CD4-positive, alpha-beta T cell (primary cell): Measurements from ENCODE around the gene LHCGR. TPM values are rescaled to one million over a fixed set of nuclear protein-coding genes. Genes with fewer than 3 reads are reported as not detected.

Source experiments
- ATAC-seq: fragments of 200-7000 bp; cut with Tn5 transposase; one replicate; pipeline ENCODE4 v1.10.0; 2022; ENCODE audit warnings: mild to moderate bottlenecking; ENCODE audit not compliant: poor library complexity
- CTCF ChIA-PET: fragments of 350-600 bp; sonication (Branson Sonifier 250); formaldehyde crosslinking; loops from one replicate; lab custom pipeline; 2021; ENCODE audit warnings: antibody characterized with exemption, inconsistent platforms; lab: Charles Lee
- POLR2A ChIA-PET: fragments of 350-600 bp; sonication (Branson Sonifier 250); formaldehyde crosslinking; loops from one replicate; lab custom pipeline; 2021; ENCODE audit warnings: antibody characterized with exemption, inconsistent platforms; lab: Charles Lee
- DNase-seq, 14 experiments: peaks; one replicate each; pipeline ENCODE4 v3.0.0-alpha.2; 2013 to 2020; ENCODE audit warnings: mixed read lengths in 2 of 14
- H3K27ac ChIP-seq, 2 donors: one replicate each; pipeline versions ENCODE4 v1.5.1 to v1.7.0; 2013; ENCODE audit warnings: low read length in 2 of 2, low read depth in 1 of 2, mild to moderate bottlenecking in 1 of 2
- H3K27me3 ChIP-seq, 2 experiments: 1 replicate in 1 of 2; 2 replicates in 1 of 2; pipeline versions ENCODE4 v1.6.1 to v1.7.0; 2013; ENCODE audit warnings: low read length in 2 of 2, control low read depth in 1 of 2, mild to moderate bottlenecking in 1 of 2, moderate library complexity in 1 of 2; ENCODE audit not compliant: insufficient read depth in 2 of 2, control insufficient read depth in 1 of 2
- H3K36me3 ChIP-seq: one replicate; pipeline ENCODE4 v1.6.1; 2013; ENCODE audit warnings: low read length, control low read depth; ENCODE audit not compliant: insufficient read depth
- H3K4me1 ChIP-seq: one replicate; pipeline ENCODE4 v1.6.1; 2013; ENCODE audit warnings: low read length, control low read depth; ENCODE audit not compliant: insufficient read depth
- H3K4me3 ChIP-seq: one replicate; pipeline ENCODE4 v1.5.1; 2013; ENCODE audit warnings: mild to moderate bottlenecking, low read length, moderate library complexity
- H3K9me3 ChIP-seq, 2 experiments: 1 replicate in 1 of 2; 2 replicates in 1 of 2; pipeline versions ENCODE4 v1.6.1 to v1.7.0; 2013; ENCODE audit warnings: low read length in 2 of 2, mild to moderate bottlenecking in 2 of 2, control low read depth in 1 of 2, moderate library complexity in 1 of 2; ENCODE audit not compliant: control insufficient read depth in 1 of 2, insufficient read depth in 1 of 2
- H3K27ac Mint-ChIP-seq: one replicate; pipeline ENCODE4 v1.8.0; 2020; ENCODE audit warnings: mixed read lengths
- H3K27me3 Mint-ChIP-seq: one replicate; pipeline ENCODE4 v1.8.0; 2021; ENCODE audit warnings: mixed read lengths
- H3K36me3 Mint-ChIP-seq: one replicate; pipeline ENCODE4 v1.8.0; 2021; ENCODE audit warnings: low read depth, mixed read lengths
- H3K4me1 Mint-ChIP-seq: one replicate; pipeline ENCODE4 v1.8.0; 2021; ENCODE audit warnings: low read depth, mixed read lengths
- H3K4me3 Mint-ChIP-seq: one replicate; pipeline ENCODE4 v1.8.0; 2020; ENCODE audit warnings: mild to moderate bottlenecking, mixed read lengths
- H3K9me3 Mint-ChIP-seq: one replicate; pipeline ENCODE4 v1.8.0; 2020; ENCODE audit warnings: mixed read lengths
- intact Hi-C, 2 experiments: fragments of 100-400 bp; cut with DNase I in 1 of 2; cut with micrococcal nuclease in 1 of 2; formaldehyde crosslinking; loops; one replicate each; pipeline versions ENCODE4 v1.15.1 to v1.9.0; 2023 to 2025; cut with DNase I, micrococcal nuclease
- total RNA-seq, 174 experiments: library from RNA in 2 of 174; stranded (reverse) in 2 of 174; gene quantifications; one replicate each; pipeline ENCODE4 v1.2.3 and lab custom pipeline; 2021 to 2026
- TF ChIP-seq, protein P1 (sequence below): fragments of 200-600 bp; IDR thresholded peaks from one replicate; pipeline ENCODE4 v1.8.0; 2022; ENCODE audit warnings: antibody characterized with exemption, mild to moderate bottlenecking

The LHCGR gene
- total RNA-seq, 2 experiments from 2014 or later: not detected

DNA sequence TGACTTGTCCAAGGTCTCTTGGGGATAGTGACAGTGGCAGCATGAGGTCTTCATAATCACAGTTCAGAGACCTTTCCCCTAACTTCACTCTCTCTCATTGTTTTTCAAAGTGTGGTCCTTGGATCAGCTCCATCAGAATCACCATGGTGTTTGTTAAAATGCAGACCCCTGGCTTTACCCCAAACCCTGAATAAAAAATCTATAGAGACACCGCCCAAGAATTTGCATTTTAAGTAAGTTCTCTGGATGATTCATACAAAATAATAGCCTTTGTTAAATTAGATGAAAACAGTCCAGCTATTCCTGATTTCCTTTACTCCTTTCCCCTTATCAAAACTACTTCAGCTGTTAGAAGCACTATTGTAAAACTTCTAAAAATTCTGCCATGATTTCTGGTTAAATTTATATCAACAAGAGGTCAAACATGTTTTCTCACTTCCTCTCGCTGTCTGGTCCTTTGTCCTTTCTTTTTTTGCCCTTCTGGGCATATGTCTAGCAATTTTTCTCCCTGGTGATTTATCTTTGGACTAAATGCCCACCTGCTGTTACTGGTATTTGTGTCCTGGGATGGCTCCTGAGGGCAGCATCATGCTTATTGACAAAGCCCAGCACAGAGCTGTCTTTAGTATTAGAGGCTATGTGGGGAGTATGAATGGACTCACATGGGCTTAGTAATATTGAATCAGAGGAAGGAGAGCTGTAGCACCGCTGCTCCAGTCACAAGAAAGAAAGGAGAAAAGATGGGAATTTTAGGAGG, 63.4 kb downstream of the LHCGR start:
- Histone ChIP-seq H3K27ac (no peak overlapping the region), H3K4me1 (no peaks in the 10 kb centered on the region), H3K9me3 (no peaks in the 10 kb centered on the region), H3K27me3 (no peaks in the 10 kb centered on the region), H3K4me3 (no peak overlapping the region), H3K36me3 (no peaks in the 10 kb centered on the region)
- Mint-ChIP-seq H3K4me1 (no peaks in the 10 kb centered on the region), H3K27me3 (peaks cover 18% of the 10 kb centered on the region), H3K36me3 (no peaks in the 10 kb centered on the region), H3K9me3 (no peaks in the 10 kb centered on the region), H3K27ac (no peak overlapping the region), H3K4me3 (no peak overlapping the region)
- no peak for ATAC-seq
- CTCF ChIA-PET: no interaction called here
- TF ChIP-seq, protein P1, sequence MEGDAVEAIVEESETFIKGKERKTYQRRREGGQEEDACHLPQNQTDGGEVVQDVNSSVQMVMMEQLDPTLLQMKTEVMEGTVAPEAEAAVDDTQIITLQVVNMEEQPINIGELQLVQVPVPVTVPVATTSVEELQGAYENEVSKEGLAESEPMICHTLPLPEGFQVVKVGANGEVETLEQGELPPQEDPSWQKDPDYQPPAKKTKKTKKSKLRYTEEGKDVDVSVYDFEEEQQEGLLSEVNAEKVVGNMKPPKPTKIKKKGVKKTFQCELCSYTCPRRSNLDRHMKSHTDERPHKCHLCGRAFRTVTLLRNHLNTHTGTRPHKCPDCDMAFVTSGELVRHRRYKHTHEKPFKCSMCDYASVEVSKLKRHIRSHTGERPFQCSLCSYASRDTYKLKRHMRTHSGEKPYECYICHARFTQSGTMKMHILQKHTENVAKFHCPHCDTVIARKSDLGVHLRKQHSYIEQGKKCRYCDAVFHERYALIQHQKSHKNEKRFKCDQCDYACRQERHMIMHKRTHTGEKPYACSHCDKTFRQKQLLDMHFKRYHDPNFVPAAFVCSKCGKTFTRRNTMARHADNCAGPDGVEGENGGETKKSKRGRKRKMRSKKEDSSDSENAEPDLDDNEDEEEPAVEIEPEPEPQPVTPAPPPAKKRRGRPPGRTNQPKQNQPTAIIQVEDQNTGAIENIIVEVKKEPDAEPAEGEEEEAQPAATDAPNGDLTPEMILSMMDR: no peak
- POLR2A ChIA-PET: no interaction called here
- intact Hi-C loops: no loop called here
- no peak for DNase-seq

DNA sequence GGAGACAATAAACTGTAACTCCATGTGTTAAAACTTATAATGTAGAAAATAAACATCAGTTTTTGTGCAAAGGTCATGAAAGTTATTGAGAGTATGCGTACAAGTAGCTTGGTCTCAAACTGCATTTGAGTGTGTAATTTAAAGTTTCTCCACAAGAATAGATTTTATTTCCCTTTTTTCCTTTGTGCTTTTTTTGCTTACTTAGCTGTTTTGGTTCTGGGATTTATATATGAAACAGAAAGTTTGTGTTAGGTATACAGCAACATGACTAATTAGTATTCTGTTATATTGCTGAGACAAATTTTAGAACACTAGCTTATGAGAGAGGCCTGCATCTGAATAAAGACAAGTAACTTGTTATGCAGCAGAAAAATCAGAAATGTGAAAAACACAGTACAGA, 70.4 kb downstream of the LHCGR start:
- H3K4me3 Mint-ChIP-seq: no peak overlapping the region
- no peak overlapping the region for H3K27ac Mint-ChIP-seq
- Histone ChIP-seq H3K27ac (no peak overlapping the region), H3K27me3 (peaks cover 0 to 8% of the 10 kb centered on the region in 2 experiments), H3K4me1 (no peaks in the 10 kb centered on the region), H3K36me3 (no peaks in the 10 kb centered on the region), H3K4me3 (no peak overlapping the region), H3K9me3 (no peaks in the 10 kb centered on the region)
- H3K9me3 Mint-ChIP-seq: no peaks in the 10 kb centered on the region
- peaks cover 36% of the 10 kb centered on the region for H3K27me3 Mint-ChIP-seq
- TF ChIP-seq, protein P1: no peak
- no peaks in the 10 kb centered on the region for H3K36me3 Mint-ChIP-seq
- intact Hi-C loops: no loop called here
- ChIA-PET CTCF (no interaction called here), POLR2A (no interaction called here)
- no peaks in the 10 kb centered on the region for H3K4me1 Mint-ChIP-seq
- DNase-seq (no peak), ATAC-seq (no peak)

DNA sequence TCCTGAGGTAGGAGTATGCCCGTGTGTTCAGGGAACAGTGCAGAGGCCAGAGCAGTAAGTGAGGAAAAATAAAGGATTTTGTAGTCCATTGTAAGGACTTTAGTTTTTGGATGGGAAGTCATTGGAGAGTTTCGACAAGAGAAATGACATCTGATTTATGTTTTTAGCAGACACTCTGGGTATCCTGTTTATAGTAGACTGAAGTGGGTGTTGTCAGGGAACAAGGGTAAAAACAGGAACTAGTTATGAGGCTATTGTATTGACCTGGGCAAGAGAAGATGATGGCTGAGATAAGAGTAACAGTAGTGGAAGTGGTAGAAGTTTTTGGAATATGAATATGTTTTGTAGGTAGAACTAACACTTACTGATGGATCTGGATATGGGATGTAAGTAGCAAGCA, 78.1 kb downstream of the LHCGR start:
- no peaks in the 10 kb centered on the region for H3K9me3 Mint-ChIP-seq
- peaks cover 7% of the 10 kb centered on the region for H3K27me3 Mint-ChIP-seq
- no peak for ATAC-seq
- no peaks in the 10 kb centered on the region for H3K36me3 Mint-ChIP-seq
- Histone ChIP-seq H3K4me1 (no peaks in the 10 kb centered on the region), H3K9me3 (no peaks in the 10 kb centered on the region), H3K4me3 (no peak overlapping the region), H3K36me3 (no peaks in the 10 kb centered on the region), H3K27me3 (peaks cover 0 to 4% of the 10 kb centered on the region in 2 experiments), H3K27ac (no peak overlapping the region)
- CTCF ChIA-PET: no interaction called here
- TF ChIP-seq, protein P1: no peak
- POLR2A ChIA-PET: no interaction called here
- no peak for DNase-seq
- H3K27ac Mint-ChIP-seq: no peak overlapping the region
- peaks cover 7% of the 10 kb centered on the region for H3K4me1 Mint-ChIP-seq
- no peak overlapping the region for H3K4me3 Mint-ChIP-seq
- intact Hi-C loops: no loop called here
